Amniotic epithelial cell (primary cell): ENCODE data around the gene CTBP1.

ENCODE experiments used
- DNase-seq: peaks from one replicate; pipeline ENCODE4 v3.0.0-alpha.2; 2010; ENCODE audit warnings: low read depth

Gene CTBP1

GRCh38 chr4:1249731-1250526 lies 999 bp upstream of the CTBP1 start:
- peak; percentile 93 for DNase-seq

- DNase-seq: peak; percentile 81
These were observed 309 bp upstream of the CTBP1 start for GRCh38 chr4:1249148-1249730.

GRCh38 chr4:1247864-1248244 lies 1.1 kb downstream of the CTBP1 start:
- no peak for DNase-seq

- DNase-seq: no peak
These were observed 1.7 kb downstream of the CTBP1 start for GRCh38 chr4:1246901-1247863.

- no peak for DNase-seq
These were observed 2.6 kb downstream of the CTBP1 start for GRCh38 chr4:1246111-1246881.

- DNase-seq: no peak
These were observed 3.4 kb downstream of the CTBP1 start for GRCh38 chr4:1245481-1246051.

- DNase-seq: no peak
These were observed 3.9 kb downstream of the CTBP1 start for GRCh38 chr4:1244978-1245471.

GRCh38 chr4:1244081-1244977 lies 4.6 kb downstream of the CTBP1 start:
- no peak for DNase-seq

- no peak for DNase-seq
These were observed 5.4 kb downstream of the CTBP1 start for GRCh38 chr4:1243451-1244080.

- no peak for DNase-seq
These were observed 6.2 kb downstream of the CTBP1 start for GRCh38 chr4:1242506-1243450.

- no peak for DNase-seq
These were observed 6.9 kb downstream of the CTBP1 start for GRCh38 chr4:1241936-1242505.

GRCh38 chr4:1241466-1241935 lies 7.4 kb downstream of the CTBP1 start:
- no peak for DNase-seq

GRCh38 chr4:1240721-1241465 lies 8.0 kb downstream of the CTBP1 start:
- DNase-seq: no peak

- DNase-seq: no peak
These were observed 9.0 kb downstream of the CTBP1 start for GRCh38 chr4:1239950-1240307.

GRCh38 chr4:1239141-1239949 lies 9.6 kb downstream of the CTBP1 start:
- no peak for DNase-seq

GRCh38 chr4:1238676-1239000 lies 10.3 kb downstream of the CTBP1 start:
- DNase-seq: no peak
